ENCODE data around the gene SCFD1. TPM values are rescaled to one million over a fixed set of nuclear protein-coding genes. Genes with fewer than 3 reads are reported as not detected.

SCFD1 gene
- polyA plus RNA-seq, 4 donors = 87.8 to 107 (median 95.9) TPM

GRCh38 chr14:30748343-30748742 lies 126.2 kb downstream of the SCFD1 start:
- no peak for DNase-seq (ENCODE audit: low read depth in 4 of 4, low spot score in 3 of 4)

- no peak for DNase-seq (ENCODE audit: low read depth in 4 of 4, low spot score in 3 of 4)
Observed at GRCh38 chr14:30751646-30752416, 129.7 kb downstream of the SCFD1 start.

- DNase-seq (ENCODE audit: low read depth in 4 of 4, low spot score in 3 of 4) = no peak
Observed at GRCh38 chr14:30753452-30753851, 131.3 kb downstream of the SCFD1 start.

DNA sequence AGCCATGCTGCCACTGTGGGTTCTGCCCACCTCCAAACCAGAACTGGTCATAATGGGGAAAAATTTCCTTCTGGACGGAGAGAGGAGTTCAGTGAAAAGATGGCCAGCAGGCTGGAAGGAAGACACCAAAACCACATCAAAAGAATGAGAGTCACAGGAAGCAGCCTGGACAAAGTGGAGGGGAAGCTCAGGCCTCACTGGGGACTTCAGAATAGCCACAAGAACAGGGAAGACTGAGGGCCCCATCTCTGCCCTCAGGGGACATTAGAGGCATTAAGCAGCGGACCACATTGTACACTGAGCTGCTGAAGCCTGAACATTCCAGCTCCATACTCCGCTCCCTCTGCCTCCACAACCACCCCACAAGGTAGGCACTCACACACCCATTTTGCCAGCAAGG lies 132.7 kb downstream of the SCFD1 start:
- DNase-seq (ENCODE audit: low read depth in 4 of 4, low spot score in 3 of 4) = no peak

GRCh38 chr14:30756594-30756993 lies 134.5 kb downstream of the SCFD1 start:
- DNase-seq (ENCODE audit: low read depth in 4 of 4, low spot score in 3 of 4) = no peak

DNA sequence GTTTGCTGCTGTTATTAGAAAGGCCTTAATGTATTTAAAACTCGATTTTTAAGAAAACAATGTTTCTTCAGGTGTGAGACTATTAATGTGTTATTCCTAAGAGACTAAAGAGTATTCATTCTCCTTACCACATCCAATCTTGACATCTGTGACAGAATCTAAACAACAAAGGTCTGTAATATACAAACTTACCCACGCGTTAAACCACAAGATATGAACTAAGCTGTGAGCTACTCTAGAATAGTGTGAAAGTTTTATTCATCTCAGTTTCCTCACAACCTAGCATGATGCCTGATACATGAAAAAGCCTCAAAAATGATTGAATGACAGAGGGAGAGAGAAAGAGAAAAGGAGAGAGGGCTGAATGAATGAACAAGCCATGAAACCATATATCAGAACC lies 135.0 kb downstream of the SCFD1 start:
- DNase-seq (ENCODE audit: low read depth in 4 of 4, low spot score in 3 of 4) = no peak

- DNase-seq (ENCODE audit: low read depth in 4 of 4, low spot score in 3 of 4) = no peak
Observed at GRCh38 chr14:30759172-30760125, 137.3 kb downstream of the SCFD1 start.

- DNase-seq (ENCODE audit: low read depth in 4 of 4, low spot score in 3 of 4) = no peak
Observed at GRCh38 chr14:30763891-30764290, 141.8 kb downstream of the SCFD1 start.

GRCh38 chr14:30767624-30768023 lies 145.5 kb downstream of the SCFD1 start:
- no peak for DNase-seq (ENCODE audit: low read depth in 4 of 4, low spot score in 3 of 4)

GRCh38 chr14:30768791-30769190 lies 146.7 kb downstream of the SCFD1 start:
- DNase-seq (ENCODE audit: low read depth in 4 of 4, low spot score in 3 of 4) = no peak

GRCh38 chr14:30770376-30770775 lies 148.3 kb downstream of the SCFD1 start:
- no peak for DNase-seq (ENCODE audit: low read depth in 4 of 4, low spot score in 3 of 4)

DNA sequence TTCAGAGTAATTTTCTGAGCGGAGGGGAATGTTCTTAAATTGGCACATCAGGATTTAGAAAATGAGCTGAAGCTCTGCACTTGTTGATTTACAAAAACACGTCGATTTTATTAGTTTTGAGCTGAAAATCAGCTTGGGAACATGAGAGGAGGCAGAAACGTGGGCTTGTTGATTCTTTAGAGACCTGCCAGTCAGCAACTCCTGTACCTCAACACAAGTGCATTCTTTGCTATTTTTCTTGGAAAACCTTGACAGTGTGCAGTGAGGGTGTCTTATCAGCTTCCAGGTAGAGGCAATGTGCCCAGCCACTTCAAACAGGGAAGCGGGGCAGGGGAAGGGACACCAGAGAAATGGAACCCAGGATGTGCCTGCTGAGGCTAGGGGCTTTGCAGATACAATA lies 149.5 kb downstream of the SCFD1 start:
- no peak for DNase-seq (ENCODE audit: low read depth in 4 of 4, low spot score in 3 of 4)

DNA sequence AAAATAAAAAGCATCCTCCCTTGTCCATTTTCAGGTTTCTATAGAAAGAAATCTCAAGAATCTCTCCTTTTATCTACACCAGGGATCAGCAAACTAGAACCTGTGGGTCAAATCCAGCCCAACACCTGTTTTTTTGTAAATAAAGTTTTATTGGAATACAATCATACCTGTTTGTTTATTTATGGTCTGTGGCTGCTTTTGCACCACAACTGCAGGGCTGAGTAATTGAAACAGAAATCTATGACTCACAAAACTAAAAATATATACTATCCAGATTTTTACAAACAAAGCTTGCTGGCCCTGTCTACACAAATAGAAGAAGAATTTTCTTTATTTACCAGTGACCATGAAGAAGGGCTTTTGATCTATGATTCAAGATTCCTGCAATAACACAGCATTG lies 157.1 kb downstream of the SCFD1 start:
- DNase-seq (ENCODE audit: low read depth in 4 of 4, low spot score in 3 of 4) = no peak

Other genes starting within 250 kb of the SCFD1 start
- gene G2E3, start 63.2 kb upstream of the SCFD1 start, polyA plus RNA-seq (ENCODE audit: insufficient read length in 4 of 4) = 10 to 100 TPM; 27.9 to 33.8 (median 29.9) TPM